Stimulated activated CD8-positive, alpha-beta memory T cell treated with anti-CD3 and anti-CD28 coated beads, Interleukin-7, amount 100 ng/mL, for 1 hour (primary cell): ENCODE results near the gene UBA1.

Source experiments
- DNase-seq, 2 donors: peaks; one replicate each; pipeline ENCODE4 v3.0.0-alpha.2; 2020; ENCODE audit warnings: low read depth in 2 of 2

UBA1 gene

GRCh38 chrX:47212381-47213293 lies 19.0 kb downstream of the UBA1 start:
- no peak for DNase-seq

GRCh38 chrX:47214435-47215077 lies 20.9 kb downstream of the UBA1 start:
- no peak for DNase-seq

- no peak for DNase-seq
Measured at GRCh38 chrX:47215291-47215900, 21.8 kb downstream of the UBA1 start.

GRCh38 chrX:47216393-47216925 lies 22.8 kb downstream of the UBA1 start:
- DNase-seq, result no peak

GRCh38 chrX:47217121-47217851 lies 23.7 kb downstream of the UBA1 start:
- no peak for DNase-seq

- peak; percentile 80 to 94 for DNase-seq
Measured at GRCh38 chrX:47217852-47218279, 24.2 kb downstream of the UBA1 start.

- DNase-seq, result peak; percentile 38 to 59
Measured at GRCh38 chrX:47218280-47218919, 24.8 kb downstream of the UBA1 start, which contains the start of gene CDK16. Gene CDK16, plus strand, starts transcription at chrX:47218681. Its CDS starts 4,877 bp downstream, at chrX:47223558.

- peak in 1 of 2 donors; percentile 10 for DNase-seq
Measured at GRCh38 chrX:47218920-47219815, 25.5 kb downstream of the UBA1 start.

GRCh38 chrX:47221756-47222155 lies 28.1 kb downstream of the UBA1 start:
- no peak for DNase-seq

GRCh38 chrX:47222751-47223350 lies 29.2 kb downstream of the UBA1 start:
- DNase-seq, result no peak

GRCh38 chrX:47223476-47224250 lies 30.0 kb downstream of the UBA1 start:
- no peak for DNase-seq

- DNase-seq, result no peak
Measured at GRCh38 chrX:47224266-47224895, 30.8 kb downstream of the UBA1 start.

- DNase-seq, result no peak
Measured at GRCh38 chrX:47224896-47225290, 31.3 kb downstream of the UBA1 start.

- DNase-seq, result no peak
Measured at GRCh38 chrX:47226071-47226470, 32.4 kb downstream of the UBA1 start.

GRCh38 chrX:47226531-47227333 lies 33.1 kb downstream of the UBA1 start:
- DNase-seq, result no peak

GRCh38 chrX:47227334-47227583 lies 33.6 kb downstream of the UBA1 start:
- DNase-seq, result no peak

- DNase-seq, result no peak
Measured at GRCh38 chrX:47228550-47229270, 35.1 kb downstream of the UBA1 start.
